Keratinocyte (primary cell): ENCODE results near the gene STPG4. TPM values are rescaled to one million over a fixed set of nuclear protein-coding genes. Genes with fewer than 3 reads are reported as not detected.

Experiments used
- DNase-seq: peaks from one replicate; pipeline ENCODE4 v3.0.0-alpha.2; 2011; ENCODE audit warnings: low read depth, missing footprints, low spot score
- FAIRE-seq: peaks from 2 replicates; lab custom pipeline; 2011; peaks lifted over from hg19 to GRCh38; lab: Jason Lieb, UNC
- H2AFZ ChIP-seq: 2 replicates; pipeline ENCODE4 v1.6.0; 2012; ENCODE audit warnings: low read length, control low read depth, inconsistent platforms; ENCODE audit not compliant: control insufficient read depth
- H3K27ac ChIP-seq: 2 replicates; pipeline ENCODE4 v1.5.1; 2011; ENCODE audit warnings: low read length; ENCODE audit not compliant: control insufficient read depth, insufficient read depth
- H3K27me3 ChIP-seq: 3 replicates; pipeline ENCODE4 v1.6.0; 2011; ENCODE audit warnings: low read length; ENCODE audit not compliant: control insufficient read depth, insufficient read depth; ENCODE audit errors: extremely low read depth
- H3K36me3 ChIP-seq, 2 experiments: 2 replicates in 1 of 2; 3 replicates in 1 of 2; pipeline ENCODE4 v1.5.1; 2011; ENCODE audit warnings: low read length in 2 of 2, mild to moderate bottlenecking in 1 of 2; ENCODE audit not compliant: control insufficient read depth in 2 of 2, insufficient read depth in 2 of 2; ENCODE audit errors: extremely low read depth in 1 of 2
- H3K4me1 ChIP-seq: 3 replicates; pipeline ENCODE4 v1.5.1; 2011; ENCODE audit warnings: low read length; ENCODE audit not compliant: control insufficient read depth, insufficient read depth; ENCODE audit errors: extremely low read depth
- H3K4me2 ChIP-seq: 3 replicates; pipeline ENCODE4 v1.6.0; 2011; ENCODE audit warnings: low read depth, low read length; ENCODE audit not compliant: control insufficient read depth, insufficient read depth; ENCODE audit errors: extremely low read depth
- H3K4me3 ChIP-seq, 3 experiments: fragments of 200-600 bp in 1 of 3; sonication (generic) in 1 of 3; 2 replicates in 2 of 3; 3 replicates in 1 of 3; pipeline ENCODE4 v1.5.1; 2011 to 2016; ENCODE audit warnings: low read length in 3 of 3, mild to moderate bottlenecking in 3 of 3, control low read depth in 2 of 3, inconsistent platforms in 1 of 3, low read depth in 1 of 3, mixed read lengths in 1 of 3, mixed run types in 1 of 3, moderate library complexity in 1 of 3; ENCODE audit not compliant: control insufficient read depth in 2 of 3, insufficient read depth in 2 of 3; ENCODE audit errors: extremely low read depth in 1 of 3
- H3K79me2 ChIP-seq: 2 replicates; pipeline ENCODE4 v1.6.0; 2012; ENCODE audit warnings: low read length; ENCODE audit not compliant: control insufficient read depth, insufficient read depth
- H3K9ac ChIP-seq: 3 replicates; pipeline ENCODE4 v1.6.0; 2011; ENCODE audit warnings: low read length; ENCODE audit not compliant: control insufficient read depth, insufficient read depth; ENCODE audit errors: extremely low read depth
- H3K9me1 ChIP-seq: 3 replicates; pipeline ENCODE4 v1.6.0; 2011; ENCODE audit warnings: low read length; ENCODE audit not compliant: control insufficient read depth, insufficient read depth; ENCODE audit errors: extremely low read depth
- H3K9me3 ChIP-seq: 2 replicates; pipeline ENCODE4 v1.5.1; 2012; ENCODE audit warnings: low read depth, low read length; ENCODE audit not compliant: control insufficient read depth
- H4K20me1 ChIP-seq: 3 replicates; pipeline ENCODE4 v1.6.0; 2011; ENCODE audit warnings: low read length; ENCODE audit not compliant: control insufficient read depth, insufficient read depth; ENCODE audit errors: extremely low read depth
- CTCF ChIP-seq, 3 experiments: IDR thresholded peaks in 1 of 3; conservative IDR thresholded peaks in 1 of 3; optimal IDR thresholded peaks in 1 of 3; 2 replicates in 2 of 3; 3 replicates in 1 of 3; pipeline versions ENCODE3 to v1.5.1; 2011; ENCODE audit warnings: low read length in 3 of 3, mild to moderate bottlenecking in 3 of 3, moderate library complexity in 2 of 3, control low read depth in 1 of 3, inconsistent platforms in 1 of 3; ENCODE audit not compliant: insufficient read depth in 2 of 3; ENCODE audit errors: extremely low read depth in 1 of 3
- EZH2 ChIP-seq: IDR thresholded peaks from one replicate; pipeline ENCODE4 v1.6.1; 2012; ENCODE audit warnings: inconsistent platforms, mild to moderate bottlenecking, low read length, moderate library complexity
- dilution Hi-C: fragments of 300-500 bp; cut with MboI; formaldehyde crosslinking; loops from one replicate; pipeline ENCODE4 v1.7.0; 2020; ENCODE audit warnings: low sequenced_read_pairs; ENCODE audit not compliant: extremely low pct_ligation_motif_present
- polyA plus RNA-seq, 5 experiments: library from polyadenylated mRNA; depleted of rRNA in 3 of 5; stranded (reverse) in 3 of 5; stranded (forward) in 1 of 5; unstranded in 1 of 5; fragments of >200 nt; gene quantifications; 1 replicate in 1 of 5; 2 replicates in 3 of 5; 3 replicates in 1 of 5; pipeline versions ENCODE4 v1.2.1 to v1.2.3, GENCODE V29; 2011 to 2012; ENCODE audit warnings: missing spikeins in 2 of 5, low read depth in 1 of 5, low replicate concordance in 1 of 5

STPG4 gene
- polyA plus RNA-seq, 1 donor (not counting 4 experiments of a cell fraction or from before 2014, with no cell fraction given): 0.26 TPM

- no peaks in the 10 kb centered on the region for H3K9me3 ChIP-seq
- H3K36me3 ChIP-seq: peaks cover 1 to 4% of the 10 kb centered on the region in 2 experiments
- no peak overlapping the region for H3K4me2 ChIP-seq
- no peaks in the 10 kb centered on the region for H4K20me1 ChIP-seq
- H3K9me1 ChIP-seq: no peaks in the 10 kb centered on the region
- no peak overlapping the region for H3K27ac ChIP-seq
- H3K79me2 ChIP-seq: no peaks in the 10 kb centered on the region
- H3K4me1 ChIP-seq: peaks cover 40% of the 10 kb centered on the region
- FAIRE-seq: no peak
- dilution Hi-C loops: no loop called here
- TF ChIP-seq EZH2: no peak
- no peak for TF ChIP-seq CTCF (optimal IDR thresholded peaks at IDR 0.05 in 1 of 3, IDR thresholded peaks at IDR 0.05 in 1 of 3, conservative IDR thresholded peaks at IDR 0.05 in 1 of 3; ENCODE audit: extremely low read depth in 1 of 3, insufficient read depth in 2 of 3, low read length in 3 of 3)
- no peak overlapping the region for H2AFZ ChIP-seq
- H3K9ac ChIP-seq: no peak overlapping the region
- H3K4me3 ChIP-seq: no peak overlapping the region
- no peak for DNase-seq
- no peaks in the 10 kb centered on the region for H3K27me3 ChIP-seq
These were observed 115.1 kb downstream of the STPG4 start for GRCh38 chr2:47039913-47040562.

- no peaks in the 10 kb centered on the region for H3K9me3 ChIP-seq
- no peak overlapping the region for H3K9ac ChIP-seq
- no peak overlapping the region for H3K4me3 ChIP-seq
- no peak overlapping the region for H3K4me2 ChIP-seq
- no peak overlapping the region for H3K27ac ChIP-seq
- peaks cover 44% of the 10 kb centered on the region for H3K4me1 ChIP-seq
- no peaks in the 10 kb centered on the region for H3K9me1 ChIP-seq
- no peak overlapping the region for H2AFZ ChIP-seq
- TF ChIP-seq CTCF (optimal IDR thresholded peaks at IDR 0.05 in 1 of 3, IDR thresholded peaks at IDR 0.05 in 1 of 3, conservative IDR thresholded peaks at IDR 0.05 in 1 of 3; ENCODE audit: extremely low read depth in 1 of 3, insufficient read depth in 2 of 3, low read length in 3 of 3) (no peak), EZH2 (no peak)
- H3K79me2 ChIP-seq: no peaks in the 10 kb centered on the region
- FAIRE-seq (no peak), DNase-seq (no peak)
- no peaks in the 10 kb centered on the region for H3K27me3 ChIP-seq
- H4K20me1 ChIP-seq: no peaks in the 10 kb centered on the region
- dilution Hi-C loops: no loop called here
- H3K36me3 ChIP-seq: peaks cover 1 to 4% of the 10 kb centered on the region in 2 experiments
These were observed 115.6 kb downstream of the STPG4 start for GRCh38 chr2:47039489-47039870.
